ENCODE measurements around the gene CORO2B.

The CORO2B gene

GRCh38 chr15:68666812-68667450, 88.1 kb downstream of the CORO2B start:
- TF ChIP-seq TOX (CRISPR knock-in tag; IDR thresholded peaks at IDR 0.05; ENCODE audit: borderline replicate concordance): no peak
- no peak for TF ChIP-seq ZC3H10 (CRISPR knock-in tag; IDR thresholded peaks at IDR 0.05)
- ATAC-seq: no peak

- TF ChIP-seq ZFP3 (CRISPR knock-in tag; IDR thresholded peaks at IDR 0.05): no peak
- no peak for TF ChIP-seq SNAI2 (CRISPR knock-in tag; IDR thresholded peaks at IDR 0.05)
- no peak for TF ChIP-seq ZNF70 (CRISPR knock-in tag; IDR thresholded peaks at IDR 0.05)
- TF ChIP-seq TOX (CRISPR knock-in tag; IDR thresholded peaks at IDR 0.05; ENCODE audit: borderline replicate concordance): no peak
- no peak for TF ChIP-seq ZNF8 (CRISPR knock-in tag; IDR thresholded peaks at IDR 0.05)
- no peak for TF ChIP-seq ARNTL (CRISPR knock-in tag; IDR thresholded peaks at IDR 0.05; ENCODE audit: borderline replicate concordance, low read depth)
- no peak for TF ChIP-seq TCF4 (CRISPR knock-in tag; IDR thresholded peaks at IDR 0.05; ENCODE audit: borderline replicate concordance)
- TF ChIP-seq ZC3H10 (CRISPR knock-in tag; IDR thresholded peaks at IDR 0.05): no peak
- TF ChIP-seq CREB5 (CRISPR knock-in tag; IDR thresholded peaks at IDR 0.05; ENCODE audit: low read depth): no peak
- no peak for TF ChIP-seq PATZ1 (CRISPR knock-in tag; IDR thresholded peaks at IDR 0.05; ENCODE audit: borderline replicate concordance)
- TF ChIP-seq PPARA (CRISPR knock-in tag; IDR thresholded peaks at IDR 0.05; ENCODE audit: borderline replicate concordance): no peak
- TF ChIP-seq ZFP30 (CRISPR knock-in tag; IDR thresholded peaks at IDR 0.05): no peak
- no peak for TF ChIP-seq TSHZ2 (CRISPR knock-in tag; IDR thresholded peaks at IDR 0.05)
- no peak for ATAC-seq
Measured at GRCh38 chr15:68667800-68668625, 89.2 kb downstream of the CORO2B start.

- ATAC-seq: no peak
- TF ChIP-seq ZNF70 (CRISPR knock-in tag; IDR thresholded peaks at IDR 0.05): no peak
- no peak for TF ChIP-seq PATZ1 (CRISPR knock-in tag; IDR thresholded peaks at IDR 0.05; ENCODE audit: borderline replicate concordance)
- no peak for TF ChIP-seq ESRRG (CRISPR knock-in tag; IDR thresholded peaks at IDR 0.05)
- TF ChIP-seq POU6F1 (CRISPR knock-in tag; IDR thresholded peaks at IDR 0.05; ENCODE audit: borderline replicate concordance, low read depth): no peak
- TF ChIP-seq PPARA (CRISPR knock-in tag; IDR thresholded peaks at IDR 0.05; ENCODE audit: borderline replicate concordance): no peak
- no peak for TF ChIP-seq CREB5 (CRISPR knock-in tag; IDR thresholded peaks at IDR 0.05; ENCODE audit: low read depth)
- no peak for TF ChIP-seq ZFP30 (CRISPR knock-in tag; IDR thresholded peaks at IDR 0.05)
Measured at GRCh38 chr15:68668926-68669600, 90.3 kb downstream of the CORO2B start.

All from SK-N-SH treated with all-trans-retinoic acid at 6 μM for 48 hours (cell line).